GM19238 (cell line): Measurements from ENCODE around the gene SORCS1.

Experiments
- DNase-seq: peaks from one replicate; pipeline ENCODE4 v3.0.0; 2011; ENCODE audit warnings: low spot score; ENCODE audit not compliant: insufficient read length

SORCS1 gene

GRCh38 chr10:107163881-107164861 is at the start of gene SORCS1:
Gene SORCS1 (minus strand): TSS chr10:107164706.
- DNase-seq: no peak

- no peak for DNase-seq
Measured at GRCh38 chr10:107214261-107214660, 49.8 kb upstream of the SORCS1 start.

DNA sequence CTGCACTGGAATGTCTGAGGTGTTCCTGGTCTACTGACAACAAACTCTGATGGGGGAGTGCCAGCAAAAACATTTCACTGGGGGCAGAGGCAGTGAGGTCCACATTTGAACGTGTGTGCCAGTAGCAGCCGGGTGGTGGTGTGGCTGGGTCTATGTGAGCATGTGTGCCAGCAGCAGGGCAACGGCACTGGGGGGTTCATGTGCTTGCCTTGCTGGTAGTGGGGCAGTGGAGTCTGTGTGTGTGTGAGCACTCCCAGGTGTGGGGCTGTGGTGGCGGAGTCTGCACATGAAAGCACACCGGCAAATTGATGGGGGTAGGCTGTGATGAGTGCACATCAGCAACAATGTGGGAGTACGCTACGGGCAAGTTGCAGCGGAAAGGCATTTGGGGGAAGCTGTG is 49.4 kb upstream of the SORCS1 start:
- DNase-seq: no peak

DNA sequence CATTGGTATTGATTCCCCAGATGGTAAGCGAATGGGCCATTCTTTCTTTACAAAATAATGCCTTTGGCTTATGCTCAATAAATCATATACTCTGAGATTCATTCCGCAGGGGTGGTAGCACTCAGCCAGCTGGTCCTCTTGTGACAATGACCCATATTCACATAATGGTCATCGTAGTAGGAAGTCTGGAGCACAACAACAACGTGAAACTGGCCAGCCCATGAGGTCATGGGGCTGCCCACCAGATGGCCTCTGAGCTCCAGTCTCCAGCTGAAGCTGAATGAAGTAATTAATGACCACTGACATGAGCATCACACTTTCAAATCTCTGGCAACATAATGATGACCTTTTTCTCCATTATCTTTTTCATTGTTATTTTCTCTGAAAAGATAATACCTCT is 42.3 kb upstream of the SORCS1 start:
- DNase-seq: no peak

GRCh38 chr10:107169516-107169915 is 5.0 kb upstream of the SORCS1 start:
- DNase-seq: no peak

GRCh38 chr10:107168738-107169137 is 4.2 kb upstream of the SORCS1 start:
- no peak for DNase-seq

DNA sequence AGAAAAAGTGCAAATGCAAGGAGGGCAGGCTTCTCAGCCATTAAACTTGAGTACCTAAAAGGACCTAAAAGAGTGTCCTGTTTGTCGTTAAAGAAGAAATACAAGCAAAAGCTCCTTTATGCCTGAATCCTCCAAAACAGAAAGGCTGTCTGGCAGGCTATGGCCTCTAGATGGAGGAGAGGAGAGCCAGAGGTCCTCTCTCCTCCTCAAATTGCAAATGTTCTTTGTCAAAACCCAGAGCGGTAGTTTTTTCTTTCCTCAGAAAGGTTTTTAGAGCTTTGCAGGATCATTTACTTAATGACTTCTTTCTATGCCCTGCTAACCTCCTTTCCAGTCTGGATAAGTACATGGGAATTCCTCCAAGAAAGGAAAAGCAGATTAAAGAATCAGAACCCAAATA is 1.9 kb upstream of the SORCS1 start:
- no peak for DNase-seq

DNA sequence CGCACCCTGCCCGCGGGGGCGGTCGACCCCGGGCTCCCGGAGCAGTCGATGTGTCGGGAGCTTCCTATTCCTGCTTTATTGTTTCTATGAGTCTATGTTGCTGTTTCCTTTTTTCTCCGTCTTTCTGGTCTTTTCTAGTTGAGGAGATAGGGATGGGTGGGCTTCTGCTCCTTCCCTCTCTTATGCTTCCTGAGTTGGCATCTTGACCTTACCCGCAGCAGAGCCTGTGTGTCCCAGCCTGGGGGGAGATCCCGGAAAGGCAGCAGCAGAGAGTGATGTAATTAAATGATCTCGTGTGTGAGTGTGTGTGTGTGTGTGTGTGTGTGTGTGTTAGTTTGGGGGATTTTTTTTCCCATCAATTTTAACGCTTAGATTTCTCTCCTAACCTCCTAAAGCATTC is 486 bp upstream of the SORCS1 start:
- DNase-seq: no peak

GRCh38 chr10:107163076-107163855 is 1.2 kb downstream of the SORCS1 start:
- DNase-seq: no peak

DNA sequence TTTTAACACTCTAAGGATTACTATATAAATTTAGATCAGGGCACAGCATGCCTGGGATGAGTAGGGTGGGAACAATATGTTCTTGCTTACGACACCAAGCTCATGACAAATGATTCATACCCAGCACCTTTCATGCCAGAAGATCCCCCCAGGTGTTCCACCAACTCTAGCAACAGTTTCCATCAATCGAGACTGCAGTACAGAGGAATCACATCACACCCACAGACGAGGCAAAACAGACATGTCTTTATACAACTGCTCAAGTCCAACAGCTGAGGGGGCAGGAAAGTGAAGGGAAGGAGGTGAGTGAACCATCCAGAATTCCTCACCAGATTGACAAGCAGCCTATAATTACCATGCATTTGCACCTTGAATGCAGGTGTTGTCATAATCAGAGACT is 3.6 kb downstream of the SORCS1 start:
- DNase-seq: no peak

DNA sequence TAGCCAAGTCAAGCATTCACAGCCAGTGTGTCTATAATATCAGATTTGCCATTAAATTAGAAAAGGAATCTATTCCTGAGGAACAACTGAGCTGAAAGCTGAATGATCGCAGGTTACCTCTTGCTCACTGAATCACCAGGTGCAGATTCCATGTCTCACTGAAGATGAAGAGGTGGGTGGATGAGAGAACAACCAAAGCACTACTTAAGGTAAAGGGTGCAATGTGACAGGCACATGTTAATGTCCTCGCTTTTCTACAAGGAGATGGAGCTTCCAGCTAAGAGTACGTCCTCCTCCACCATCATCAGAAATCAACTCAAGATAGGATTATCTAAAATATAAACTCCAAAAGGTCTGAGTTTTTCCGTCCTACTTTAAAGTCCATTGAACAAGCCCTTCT is 4.6 kb downstream of the SORCS1 start:
- DNase-seq: no peak

GRCh38 chr10:107157071-107157470 is 7.4 kb downstream of the SORCS1 start:
- DNase-seq: no peak

- DNase-seq: no peak
Measured at GRCh38 chr10:107152087-107152486, 12.4 kb downstream of the SORCS1 start.

- DNase-seq: no peak
Measured at GRCh38 chr10:107148906-107149305, 15.6 kb downstream of the SORCS1 start.

DNA sequence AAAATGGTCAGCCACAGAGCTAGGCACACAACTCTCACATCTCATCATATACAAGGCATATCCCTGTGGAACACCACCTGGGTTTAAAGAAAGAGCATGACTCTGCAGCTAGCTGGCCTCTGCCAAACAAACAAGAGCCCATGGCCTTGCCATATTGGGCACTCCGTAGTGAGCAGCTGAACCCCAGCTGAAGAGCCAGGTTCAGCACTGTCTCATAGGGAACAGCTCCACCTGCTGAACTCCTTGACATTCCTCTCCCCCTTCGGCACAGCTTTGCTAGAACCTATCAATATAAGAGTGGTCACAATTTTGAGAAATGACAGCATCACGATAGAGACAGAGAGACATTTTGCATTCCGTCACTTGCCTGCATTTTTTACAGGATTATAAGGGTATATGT is 20.0 kb downstream of the SORCS1 start:
- no peak for DNase-seq

DNA sequence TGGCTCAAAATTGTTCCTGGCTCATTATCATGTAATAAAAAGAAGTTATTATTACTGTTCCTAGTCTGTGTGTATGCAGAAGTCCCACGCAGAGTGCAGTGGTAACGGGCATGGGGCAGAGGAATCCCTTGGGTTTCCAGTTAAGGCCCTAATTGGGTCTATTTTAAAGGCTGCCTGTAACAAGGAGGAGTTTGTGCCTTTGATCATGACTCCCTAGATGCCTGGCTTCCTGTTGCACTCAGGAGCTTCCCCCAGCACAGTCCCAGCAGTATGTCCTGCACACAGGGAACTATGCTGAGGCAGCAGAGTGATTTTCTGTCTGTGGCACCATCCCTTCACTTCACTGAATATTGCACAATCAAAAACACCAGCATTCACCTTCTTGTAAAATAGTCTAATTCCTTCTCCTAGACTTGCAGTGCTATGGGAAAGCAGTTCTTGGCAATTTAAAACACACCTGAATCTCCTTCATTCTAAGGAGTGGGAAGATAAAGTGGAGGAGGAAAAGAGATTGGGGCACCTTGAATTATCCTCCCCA is 22.9 kb downstream of the SORCS1 start:
- no peak for DNase-seq

GRCh38 chr10:107139237-107139636 is 25.3 kb downstream of the SORCS1 start:
- DNase-seq: no peak

DNA sequence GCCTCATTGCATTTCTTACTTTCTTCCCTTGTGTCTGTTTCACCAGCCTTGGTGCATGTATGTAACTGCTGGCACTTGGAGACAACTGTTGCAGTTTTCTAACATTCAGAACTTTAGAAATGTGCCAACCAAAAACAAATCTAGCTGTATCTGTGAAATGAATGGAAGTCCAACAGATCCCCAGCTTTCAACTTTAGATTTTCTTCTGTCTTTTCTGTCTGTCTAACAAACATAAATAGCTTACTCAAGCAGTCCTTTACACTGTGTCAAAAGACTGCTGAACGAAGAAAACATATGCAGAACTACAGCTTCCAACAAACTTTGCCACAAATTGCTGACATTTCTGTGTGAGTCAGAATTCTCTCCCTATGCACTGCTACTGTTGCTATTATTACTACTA is 30.9 kb downstream of the SORCS1 start:
- no peak for DNase-seq

GRCh38 chr10:107129000-107129399 is 35.5 kb downstream of the SORCS1 start:
- DNase-seq: no peak

DNA sequence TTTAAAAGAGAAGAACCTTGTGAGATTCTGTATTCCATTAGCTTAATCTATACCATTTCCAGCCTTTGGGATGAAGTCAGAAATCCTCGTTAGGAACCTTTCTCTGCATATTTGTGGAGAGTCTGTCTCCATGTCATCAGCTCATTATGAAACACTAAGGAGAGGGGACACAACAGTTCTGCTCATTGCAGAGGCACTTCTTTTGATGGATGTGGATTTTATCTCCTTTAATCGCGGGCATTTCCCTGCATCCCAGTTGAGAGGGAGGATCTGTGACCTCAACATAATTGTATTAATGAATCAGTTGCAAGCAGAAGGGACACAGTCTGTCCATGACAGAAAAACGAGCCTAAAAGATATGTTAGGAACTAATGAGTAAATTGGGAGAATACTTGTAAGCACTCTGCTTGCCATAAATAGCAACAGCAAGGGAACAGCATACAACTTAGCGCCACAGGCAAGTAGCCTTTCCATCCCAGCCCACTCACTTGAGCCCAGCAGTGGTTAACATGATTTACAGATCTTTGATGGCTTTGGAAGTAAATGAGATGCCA is 37.9 kb downstream of the SORCS1 start:
- no peak for DNase-seq

DNA sequence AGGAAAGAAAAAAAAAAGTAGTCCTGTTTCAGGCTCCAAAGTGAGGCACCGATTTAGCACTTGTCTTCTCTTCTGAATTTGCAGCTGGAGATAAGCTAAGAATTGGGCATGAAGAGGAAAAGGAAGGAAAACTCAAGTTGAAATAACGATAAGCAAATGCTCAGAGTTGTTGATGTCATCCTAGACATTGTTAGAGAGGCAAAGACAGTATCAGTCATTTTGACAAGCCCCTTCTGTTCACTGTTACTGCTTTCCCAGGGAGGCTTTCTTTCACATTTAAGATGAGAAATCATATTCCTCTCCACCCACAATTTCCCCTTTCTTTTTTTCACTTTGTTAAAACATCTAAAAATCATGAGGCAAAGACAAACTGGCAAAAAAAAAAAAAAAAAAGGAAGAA is 41.8 kb downstream of the SORCS1 start:
- DNase-seq: no peak

DNA sequence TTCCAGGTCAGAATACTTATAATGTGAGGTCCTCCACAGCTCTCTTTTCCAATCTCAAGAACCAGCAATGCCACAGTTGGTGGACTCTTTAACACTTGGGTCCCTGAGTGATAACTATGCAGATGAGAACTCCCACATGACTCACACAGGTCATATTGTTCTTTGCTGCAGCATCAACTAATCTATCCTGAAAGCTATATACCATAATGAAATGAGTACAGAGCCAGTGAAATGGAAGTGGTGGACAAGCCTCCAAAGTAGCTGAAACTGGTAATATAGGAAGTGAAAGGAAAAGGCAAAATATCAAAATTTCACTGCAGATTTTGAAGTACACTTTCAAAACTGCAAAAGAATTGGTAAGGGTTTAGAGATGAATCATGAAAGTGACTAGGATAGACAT is 45.6 kb downstream of the SORCS1 start:
- DNase-seq: no peak
